HG03039 (cell line): ENCODE measurements around the gene CDH2.

Experiments
- ATAC-seq: cut with Tn5 transposase; IDR thresholded peaks from one replicate; pipeline ENCODE4 v1.9.1; 2021; ENCODE audit warnings: mild to moderate bottlenecking, moderate library complexity; ENCODE audit not compliant: unreplicated experiment

The CDH2 gene

GRCh38 chr18:28045880-28046279 lies 131.1 kb downstream of the CDH2 start:
- no peak for ATAC-seq

GRCh38 chr18:28045176-28045810 lies 131.6 kb downstream of the CDH2 start:
- no peak for ATAC-seq

- ATAC-seq, result no peak
Observed at GRCh38 chr18:28044036-28044435, 132.9 kb downstream of the CDH2 start.

- no peak for ATAC-seq
Observed at GRCh38 chr18:28043631-28044030, 133.3 kb downstream of the CDH2 start.

- no peak for ATAC-seq
Observed at GRCh38 chr18:28041366-28041765, 135.6 kb downstream of the CDH2 start.

- ATAC-seq, result no peak
Observed at GRCh38 chr18:28040716-28041115, 136.2 kb downstream of the CDH2 start.

- no peak for ATAC-seq
Observed at GRCh38 chr18:28040211-28040610, 136.7 kb downstream of the CDH2 start.

- no peak for ATAC-seq
Observed at GRCh38 chr18:28039691-28040090, 137.2 kb downstream of the CDH2 start.

GRCh38 chr18:28039078-28039477 lies 137.9 kb downstream of the CDH2 start:
- no peak for ATAC-seq

- ATAC-seq, result no peak
Observed at GRCh38 chr18:28036488-28036887, 140.4 kb downstream of the CDH2 start.

GRCh38 chr18:28034567-28034966 lies 142.4 kb downstream of the CDH2 start:
- ATAC-seq, result no peak

GRCh38 chr18:28032177-28032576 lies 144.8 kb downstream of the CDH2 start:
- no peak for ATAC-seq

- no peak for ATAC-seq
Observed at GRCh38 chr18:28030458-28030857, 146.5 kb downstream of the CDH2 start.

GRCh38 chr18:28027755-28028154 lies 149.2 kb downstream of the CDH2 start:
- ATAC-seq, result no peak

GRCh38 chr18:28019425-28020108 lies 157.4 kb downstream of the CDH2 start:
- ATAC-seq, result no peak

GRCh38 chr18:28018351-28018750 lies 158.6 kb downstream of the CDH2 start:
- no peak for ATAC-seq

GRCh38 chr18:28015671-28016070 lies 161.3 kb downstream of the CDH2 start:
- ATAC-seq, result no peak

- no peak for ATAC-seq
Observed at GRCh38 chr18:28013066-28013465, 163.9 kb downstream of the CDH2 start.

- no peak for ATAC-seq
Observed at GRCh38 chr18:28012336-28012735, 164.6 kb downstream of the CDH2 start.

GRCh38 chr18:28009589-28009988 lies 167.3 kb downstream of the CDH2 start:
- ATAC-seq, result no peak

GRCh38 chr18:28007841-28008240 lies 169.1 kb downstream of the CDH2 start:
- no peak for ATAC-seq

- no peak for ATAC-seq
Observed at GRCh38 chr18:28005164-28005563, 171.8 kb downstream of the CDH2 start.

GRCh38 chr18:28004606-28005005 lies 172.3 kb downstream of the CDH2 start:
- ATAC-seq, result no peak
